NCI-H2171 treated with DMSO at 0.1 percent for 48 hours (cell line): ENCODE results near the gene FAM219B.
A peak's percentile ranks its signal among the peaks of the same experiment; 100 is the strongest.
"Not testable (repeated sequence)": the region's sequence is repeated elsewhere in the genome, so short reads cannot be mapped to it uniquely, and the experiment has no call there.

ENCODE experiments used
- DNase-seq: peaks from one replicate; lab custom pipeline; 2025; lab: John Stamatoyannopoulos, UW

FAM219B gene

GRCh38 chr15:74906450-74907162 lies at the start of gene FAM219B:
Gene FAM219B (minus strand): TSS chr15:74906851. CDS start chr15:74906800, 51 bp downstream.
- DNase-seq: peak; percentile 81

- DNase-seq: no peak
Measured at GRCh38 chr15:74955796-74956647, 49.4 kb upstream of the FAM219B start.

- no peak for DNase-seq
Measured at GRCh38 chr15:74955017-74955416, 48.4 kb upstream of the FAM219B start.

- no peak for DNase-seq
Measured at GRCh38 chr15:74954515-74954914, 47.9 kb upstream of the FAM219B start.

GRCh38 chr15:74951006-74951405 lies 44.4 kb upstream of the FAM219B start:
- no peak for DNase-seq

DNA sequence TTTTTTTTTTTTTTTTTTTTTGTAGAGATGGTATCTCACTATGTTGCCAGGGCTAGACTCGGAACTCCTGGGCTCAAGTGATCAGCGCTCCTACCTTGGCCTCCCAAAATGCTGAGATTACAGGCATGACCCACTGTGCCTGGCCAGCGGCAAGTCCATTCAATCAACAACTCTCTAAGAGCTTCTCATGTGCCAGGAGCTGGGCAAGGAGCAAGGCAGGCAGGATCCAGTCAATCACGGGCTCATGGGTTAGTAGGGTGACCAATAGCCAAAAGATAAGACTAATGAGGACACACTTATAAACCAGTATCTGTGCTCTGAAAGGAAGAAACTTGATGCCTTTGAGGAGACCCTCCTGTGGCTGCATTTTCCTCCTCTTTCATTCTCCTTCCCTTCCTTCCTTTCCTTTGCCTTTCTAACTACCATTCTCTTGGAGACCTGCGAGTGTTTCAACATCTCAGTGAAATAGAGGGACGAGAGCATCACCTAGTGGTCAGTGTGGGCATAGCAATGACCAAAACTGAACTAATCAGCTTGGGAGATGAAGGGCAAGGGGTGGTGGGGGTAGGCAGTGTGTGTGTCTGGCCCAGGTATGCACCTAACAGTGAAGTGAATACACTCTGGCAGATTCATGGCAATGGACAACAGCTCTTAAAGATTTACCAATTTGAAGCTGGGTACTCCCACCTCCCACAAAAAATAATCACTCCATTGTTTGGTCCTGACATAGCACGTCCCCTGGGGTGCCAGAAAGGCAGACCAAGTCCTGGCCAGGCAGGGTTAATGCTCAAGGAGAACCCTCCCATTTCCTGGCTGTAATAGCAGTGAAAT lies 43.6 kb upstream of the FAM219B start:
- DNase-seq: peak; percentile 75

DNA sequence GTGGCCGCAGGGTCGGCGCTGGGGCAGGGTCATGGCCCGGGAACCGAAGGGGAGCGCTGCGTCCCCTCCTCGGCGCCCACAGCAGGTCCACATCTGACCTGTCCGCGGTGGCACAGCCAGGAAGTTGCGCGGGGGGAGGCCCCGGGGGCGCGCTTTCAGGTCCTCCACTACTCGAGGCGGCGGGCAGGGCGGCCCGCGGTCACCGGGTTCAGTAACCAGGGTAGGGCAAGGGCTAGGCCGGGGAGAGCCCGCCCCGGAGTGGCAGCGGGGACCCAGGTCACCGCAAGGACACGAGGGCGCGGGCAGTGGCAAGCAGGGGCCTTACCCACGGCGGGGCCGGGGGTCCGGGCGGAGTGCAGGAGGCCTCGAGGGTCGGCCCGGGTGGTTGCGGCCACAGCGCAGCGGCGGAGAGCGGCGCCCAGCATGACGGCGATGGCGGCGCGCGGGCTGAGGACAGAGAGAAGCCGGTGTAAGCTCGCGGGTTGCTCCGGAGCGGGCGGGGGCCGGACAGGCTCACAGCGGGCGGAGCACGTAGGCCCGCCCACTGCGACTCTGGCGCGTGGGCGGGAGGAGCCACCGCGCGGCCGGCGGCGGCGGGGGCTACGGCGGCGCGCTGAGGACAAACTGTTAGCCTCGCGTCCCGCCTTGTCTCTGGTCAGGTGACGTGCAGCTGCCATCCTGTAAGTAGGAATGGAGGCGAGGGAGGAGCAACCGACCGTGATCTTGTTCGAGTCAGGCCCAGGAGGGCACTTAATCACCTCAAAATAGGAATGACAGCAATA lies 31.1 kb upstream of the FAM219B start, which contains the start of gene COX5A:
TSS of gene COX5A (minus strand) at position 484 of the 782 bp plus-strand sequence. CDS start at position 425, 59 bp downstream.
- DNase-seq: peak; percentile 94

- peak; percentile 16 for DNase-seq
Measured at GRCh38 chr15:74937272-74937589, 30.6 kb upstream of the FAM219B start.

GRCh38 chr15:74935193-74935592 lies 28.5 kb upstream of the FAM219B start:
- DNase-seq: not testable (repeated sequence)

DNA sequence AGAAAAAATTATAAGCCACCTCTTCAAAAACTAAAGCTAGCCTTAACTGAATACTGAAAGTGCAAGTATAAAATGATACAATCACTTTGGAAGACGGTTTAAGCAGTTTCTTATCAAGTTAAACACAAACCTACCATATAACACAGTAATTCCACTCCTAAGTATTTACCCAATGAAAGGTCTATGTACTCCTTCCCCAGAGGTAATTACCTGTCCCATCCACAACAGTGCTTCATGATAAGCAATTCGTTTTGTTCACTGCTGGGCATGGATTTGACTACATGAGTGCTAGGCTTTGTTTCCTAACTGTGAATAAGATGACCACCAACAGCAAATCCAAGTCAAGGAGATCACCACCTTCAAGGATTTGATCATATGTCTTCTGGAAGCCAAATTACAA lies 26.9 kb upstream of the FAM219B start:
- no peak for DNase-seq

- no peak for DNase-seq
Measured at GRCh38 chr15:74928771-74929198, 22.1 kb upstream of the FAM219B start.

- DNase-seq: no peak
Measured at GRCh38 chr15:74924525-74924924, 17.9 kb upstream of the FAM219B start.

- no peak for DNase-seq
Measured at GRCh38 chr15:74920456-74920855, 13.8 kb upstream of the FAM219B start.

DNA sequence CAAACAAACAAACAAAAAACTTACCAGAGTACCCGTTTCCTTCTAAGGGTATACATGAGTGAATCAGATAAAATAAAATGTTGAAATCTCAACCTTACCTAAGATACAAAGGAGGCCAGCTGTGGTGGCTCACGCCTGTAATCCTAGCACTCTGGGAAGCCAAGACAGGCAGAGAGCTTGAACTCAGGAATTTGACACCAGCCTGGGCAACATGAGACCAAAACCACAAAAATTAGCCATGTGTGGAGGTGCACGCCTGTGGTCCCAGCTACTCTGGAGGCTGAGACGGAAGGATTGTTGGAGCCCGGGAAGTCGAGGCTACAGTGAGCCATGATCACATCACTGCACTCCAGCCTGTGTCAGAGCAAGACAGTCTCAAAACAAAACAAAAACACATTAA lies 11.0 kb upstream of the FAM219B start:
- DNase-seq: peak; percentile 13

DNA sequence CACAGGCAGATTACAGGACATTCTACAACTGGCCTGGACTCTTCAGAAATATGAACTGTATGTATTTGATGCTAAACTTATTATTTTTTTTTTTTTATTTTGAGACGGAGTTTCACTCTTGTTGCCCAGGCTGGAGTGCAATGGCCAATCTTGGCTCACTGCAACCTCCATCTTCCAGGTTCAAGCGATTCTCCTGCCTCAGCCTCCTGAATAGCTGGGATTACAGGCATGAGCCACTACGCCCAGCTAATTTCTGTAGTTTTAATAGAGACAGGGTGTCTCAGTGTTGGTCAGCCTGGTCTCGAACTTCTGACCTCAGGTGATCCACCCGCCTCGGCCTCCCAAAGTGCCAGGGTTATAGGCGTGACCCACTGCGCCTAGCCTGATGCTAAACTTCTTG lies 7.1 kb upstream of the FAM219B start:
- DNase-seq: not testable (repeated sequence)

GRCh38 chr15:74913041-74913440 lies 6.4 kb upstream of the FAM219B start:
- no peak for DNase-seq

DNA sequence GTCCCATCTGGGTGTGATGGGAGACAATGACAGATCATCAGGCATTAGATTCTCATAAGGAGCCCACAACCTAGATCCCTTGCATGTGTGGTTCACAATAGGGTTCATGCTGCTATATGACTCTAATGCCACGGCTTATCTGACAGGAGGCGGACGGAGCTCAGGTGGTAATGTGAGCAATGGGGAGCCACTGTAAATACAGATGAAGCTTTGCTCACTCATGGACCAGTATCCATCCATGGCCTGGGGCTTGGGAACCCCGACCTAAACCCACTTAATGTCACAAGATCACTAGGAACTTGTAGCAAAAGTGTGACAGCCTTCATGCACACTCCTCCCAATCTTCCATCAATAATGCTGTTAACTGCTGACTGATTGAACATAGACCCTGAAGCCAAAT lies 2.0 kb upstream of the FAM219B start:
- DNase-seq: no peak

DNA sequence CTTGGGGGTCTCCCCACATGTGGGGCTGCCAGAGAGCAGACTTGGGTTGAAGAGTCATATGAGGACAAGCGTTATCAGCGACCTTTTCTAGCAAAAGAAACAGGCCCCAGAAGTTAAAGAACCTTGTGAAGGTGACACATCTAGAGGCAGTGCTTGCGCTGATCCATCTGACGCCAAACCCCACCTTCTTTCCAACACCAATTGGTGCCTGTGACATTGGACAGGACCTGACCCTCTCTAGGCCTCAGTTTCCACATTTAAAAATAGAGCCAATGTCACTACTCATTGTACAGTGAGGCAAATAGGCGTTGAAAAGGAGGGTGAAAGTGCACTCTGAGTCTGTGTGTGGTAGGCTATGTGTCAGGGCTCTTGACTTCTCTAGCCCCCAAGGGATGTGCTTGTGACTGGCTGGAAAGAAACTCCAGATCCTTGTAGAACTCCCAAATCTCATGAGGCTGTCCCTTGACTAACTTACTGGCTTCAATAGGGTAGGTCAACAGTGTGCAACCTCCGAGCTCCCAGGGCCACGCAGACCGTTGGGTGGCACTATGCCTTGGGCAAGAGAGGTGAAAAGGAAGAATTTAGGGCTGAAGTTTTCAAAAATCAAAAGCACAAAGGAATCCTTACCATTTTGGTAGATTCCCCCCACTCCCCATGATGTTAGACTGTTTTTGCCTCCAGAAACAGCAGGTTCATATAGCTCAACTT lies 666 bp upstream of the FAM219B start:
- no peak for DNase-seq

DNA sequence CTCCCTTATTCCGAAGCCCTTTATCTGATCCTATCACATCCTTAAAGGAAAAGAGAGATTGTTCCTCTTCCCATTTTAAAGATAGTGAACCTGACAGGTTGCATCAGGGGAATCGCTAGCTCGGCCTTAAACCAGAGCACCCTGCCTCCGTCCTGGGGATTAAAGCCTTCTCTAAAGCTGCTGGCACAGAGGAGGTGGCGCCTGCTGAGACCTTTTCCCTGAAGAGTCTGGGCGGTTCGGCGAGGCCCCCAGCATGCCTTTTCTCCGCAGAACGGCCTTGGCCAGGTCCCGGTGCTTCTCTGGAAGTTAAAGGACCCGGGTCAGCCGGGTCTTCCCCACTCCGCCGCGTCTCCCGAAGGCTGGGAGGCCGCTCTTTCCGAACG lies 593 bp downstream of the FAM219B start:
- no peak for DNase-seq

DNA sequence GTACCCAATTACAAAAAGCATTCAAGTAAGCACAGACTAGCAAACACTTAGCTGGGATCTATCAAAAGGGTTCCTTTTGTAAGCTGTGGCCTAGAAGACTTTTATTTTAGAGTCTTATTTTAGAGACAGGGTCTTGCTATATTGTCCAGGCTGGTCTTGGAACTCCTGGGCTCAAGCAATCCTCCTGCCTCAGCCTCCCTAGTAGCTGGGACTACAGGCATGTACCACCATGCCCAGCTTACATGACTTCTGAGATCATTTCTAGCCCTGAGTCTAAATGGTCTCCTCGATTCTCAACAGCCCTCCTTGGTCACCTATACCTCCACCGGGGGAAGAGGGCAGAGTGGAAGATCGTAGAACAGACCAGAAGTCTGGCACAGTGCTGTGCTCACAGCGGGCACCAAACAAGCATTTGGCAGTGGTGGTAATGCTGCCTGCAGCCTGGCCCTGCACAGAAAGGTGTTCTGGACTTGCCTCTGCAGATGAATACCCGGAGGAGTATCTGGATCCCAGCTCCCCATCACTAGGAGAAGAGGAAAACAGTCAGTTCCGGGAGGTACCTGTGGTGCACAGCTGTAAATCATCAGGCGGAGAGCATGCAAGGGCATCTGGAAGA lies 2.4 kb downstream of the FAM219B start:
- DNase-seq: no peak
